Measurements from ENCODE around the gene SNRPD2.

DNA sequence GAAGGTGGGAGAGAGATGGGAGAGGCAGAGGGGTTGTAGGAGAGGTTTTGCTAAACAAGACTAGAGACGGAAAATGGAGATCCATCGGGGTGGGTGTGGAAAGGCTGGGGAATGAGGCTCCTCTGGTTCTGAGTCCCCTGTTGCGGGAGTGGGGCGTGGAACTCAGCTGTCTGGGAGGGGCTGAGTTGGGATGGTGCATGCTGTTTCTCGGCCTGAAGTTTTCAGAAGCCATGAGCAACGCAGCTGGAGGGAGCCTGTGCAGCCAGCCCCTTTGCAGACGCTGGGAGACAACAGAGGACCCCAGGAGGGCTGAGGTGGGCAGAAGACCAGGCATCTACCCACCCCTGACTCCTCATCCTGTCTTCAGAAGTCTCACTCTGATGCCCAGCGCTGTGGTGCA lies 31.1 kb downstream of the SNRPD2 start:
- TF ChIP-seq FOXM1 (IDR thresholded peaks at IDR 0.05; ENCODE audit: borderline replicate concordance) (no peak), SUZ12 (IDR thresholded peaks at IDR 0.05) (no peak), NFRKB (IDR thresholded peaks at IDR 0.05) (no peak), BHLHE40 (IDR thresholded peaks at IDR 0.05; ENCODE audit: borderline replicate concordance) (no peak), LEF1 (IDR thresholded peaks at IDR 0.05; ENCODE audit: borderline replicate concordance) (no peak), TARDBP (IDR thresholded peaks at IDR 0.05) (no peak), ELF4 (IDR thresholded peaks at IDR 0.05) (no peak), FOXK2 (IDR thresholded peaks at IDR 0.05) (no peak)
